ENCODE measurements around the gene NEDD4L.

Gene NEDD4L

DNA sequence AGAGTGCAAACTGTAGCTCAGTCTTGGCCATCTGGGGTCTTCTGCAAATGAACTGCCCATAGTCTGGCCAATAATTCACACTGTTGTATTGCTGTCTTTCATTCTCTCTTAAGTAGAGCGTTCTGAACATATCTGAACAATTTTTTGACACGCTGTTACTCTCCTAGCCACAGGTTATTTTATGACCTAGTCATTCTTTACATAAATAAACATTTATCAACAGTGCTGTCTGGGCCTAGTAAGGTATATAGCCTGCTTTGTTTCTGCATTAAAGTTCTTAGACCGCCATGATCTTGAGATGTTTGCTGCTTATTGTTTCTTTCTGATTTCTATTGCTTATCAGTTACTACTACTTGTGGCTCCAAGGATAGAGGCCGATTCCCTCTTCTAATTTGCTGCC lies 226.4 kb downstream of the NEDD4L start:
- DNase-seq, result no peak
- no peak overlapping the region for H3K27ac ChIP-seq
- H3K36me3 ChIP-seq, result no peaks in the 10 kb centered on the region
- no peaks in the 10 kb centered on the region for H3K9me3 ChIP-seq (ENCODE audit: severe bottlenecking)
- H3K4me3 ChIP-seq (ENCODE audit: low read depth, low read length), result no peak overlapping the region
- TF ChIP-seq, protein P1, sequence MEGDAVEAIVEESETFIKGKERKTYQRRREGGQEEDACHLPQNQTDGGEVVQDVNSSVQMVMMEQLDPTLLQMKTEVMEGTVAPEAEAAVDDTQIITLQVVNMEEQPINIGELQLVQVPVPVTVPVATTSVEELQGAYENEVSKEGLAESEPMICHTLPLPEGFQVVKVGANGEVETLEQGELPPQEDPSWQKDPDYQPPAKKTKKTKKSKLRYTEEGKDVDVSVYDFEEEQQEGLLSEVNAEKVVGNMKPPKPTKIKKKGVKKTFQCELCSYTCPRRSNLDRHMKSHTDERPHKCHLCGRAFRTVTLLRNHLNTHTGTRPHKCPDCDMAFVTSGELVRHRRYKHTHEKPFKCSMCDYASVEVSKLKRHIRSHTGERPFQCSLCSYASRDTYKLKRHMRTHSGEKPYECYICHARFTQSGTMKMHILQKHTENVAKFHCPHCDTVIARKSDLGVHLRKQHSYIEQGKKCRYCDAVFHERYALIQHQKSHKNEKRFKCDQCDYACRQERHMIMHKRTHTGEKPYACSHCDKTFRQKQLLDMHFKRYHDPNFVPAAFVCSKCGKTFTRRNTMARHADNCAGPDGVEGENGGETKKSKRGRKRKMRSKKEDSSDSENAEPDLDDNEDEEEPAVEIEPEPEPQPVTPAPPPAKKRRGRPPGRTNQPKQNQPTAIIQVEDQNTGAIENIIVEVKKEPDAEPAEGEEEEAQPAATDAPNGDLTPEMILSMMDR (IDR thresholded peaks at IDR 0.05; ENCODE audit: low read depth, low read length), result no peak
- H3K27me3 ChIP-seq (ENCODE audit: insufficient read depth, low read depth, severe bottlenecking), result no peaks in the 10 kb centered on the region

DNA sequence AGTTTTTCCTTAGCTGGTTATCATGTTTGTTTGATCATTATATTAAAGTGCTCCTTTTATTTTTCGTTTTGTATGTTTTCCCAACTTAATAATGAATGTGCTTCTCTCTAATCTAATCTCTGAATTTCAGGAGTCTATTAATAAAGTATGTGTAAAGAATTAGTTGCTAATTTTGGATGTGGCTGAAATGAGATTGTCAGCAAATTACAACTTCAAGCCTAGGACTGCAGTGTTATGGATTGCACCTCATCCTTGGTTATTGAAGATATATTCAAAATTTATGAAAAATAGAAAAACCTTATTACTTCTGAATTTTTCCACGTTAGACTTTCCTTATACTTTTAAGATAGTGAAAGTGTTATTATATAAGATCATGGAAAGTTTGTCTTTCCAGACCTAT lies 227.7 kb downstream of the NEDD4L start:
- H3K9me3 ChIP-seq (ENCODE audit: severe bottlenecking), result no peaks in the 10 kb centered on the region
- no peaks in the 10 kb centered on the region for H3K36me3 ChIP-seq
- no peak overlapping the region for H3K27ac ChIP-seq
- no peaks in the 10 kb centered on the region for H3K27me3 ChIP-seq (ENCODE audit: insufficient read depth, low read depth, severe bottlenecking)
- H3K4me3 ChIP-seq (ENCODE audit: low read depth, low read length), result no peak overlapping the region
- TF ChIP-seq, protein P1 (IDR thresholded peaks at IDR 0.05; ENCODE audit: low read depth, low read length), result no peak
- no peak for DNase-seq

DNA sequence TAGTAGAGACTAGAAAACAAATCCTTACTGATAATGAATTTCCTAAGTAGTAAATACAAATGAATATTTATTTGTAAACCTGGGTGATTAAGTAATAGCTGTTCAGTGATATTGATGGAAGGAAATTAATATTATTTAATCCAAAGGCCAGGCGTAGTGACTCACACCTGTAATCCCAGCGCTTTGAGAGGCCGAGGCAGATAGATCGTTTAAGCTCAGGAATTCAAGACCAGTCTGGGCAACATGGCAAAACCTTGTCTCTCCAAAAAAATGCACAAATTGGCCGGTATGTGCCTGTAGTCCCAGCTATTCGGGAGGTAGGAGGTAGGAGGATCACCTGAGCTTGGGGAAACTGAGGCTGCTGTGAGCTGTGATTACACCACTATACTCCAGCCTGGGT lies 228.2 kb downstream of the NEDD4L start:
- no peak for DNase-seq
- no peak overlapping the region for H3K4me3 ChIP-seq (ENCODE audit: low read depth, low read length)
- no peak overlapping the region for H3K27ac ChIP-seq
- H3K36me3 ChIP-seq, result no peaks in the 10 kb centered on the region
- H3K9me3 ChIP-seq (ENCODE audit: severe bottlenecking), result no peaks in the 10 kb centered on the region
- TF ChIP-seq, protein P1 (IDR thresholded peaks at IDR 0.05; ENCODE audit: low read depth, low read length), result no peak
- no peaks in the 10 kb centered on the region for H3K27me3 ChIP-seq (ENCODE audit: insufficient read depth, low read depth, severe bottlenecking)

DNA sequence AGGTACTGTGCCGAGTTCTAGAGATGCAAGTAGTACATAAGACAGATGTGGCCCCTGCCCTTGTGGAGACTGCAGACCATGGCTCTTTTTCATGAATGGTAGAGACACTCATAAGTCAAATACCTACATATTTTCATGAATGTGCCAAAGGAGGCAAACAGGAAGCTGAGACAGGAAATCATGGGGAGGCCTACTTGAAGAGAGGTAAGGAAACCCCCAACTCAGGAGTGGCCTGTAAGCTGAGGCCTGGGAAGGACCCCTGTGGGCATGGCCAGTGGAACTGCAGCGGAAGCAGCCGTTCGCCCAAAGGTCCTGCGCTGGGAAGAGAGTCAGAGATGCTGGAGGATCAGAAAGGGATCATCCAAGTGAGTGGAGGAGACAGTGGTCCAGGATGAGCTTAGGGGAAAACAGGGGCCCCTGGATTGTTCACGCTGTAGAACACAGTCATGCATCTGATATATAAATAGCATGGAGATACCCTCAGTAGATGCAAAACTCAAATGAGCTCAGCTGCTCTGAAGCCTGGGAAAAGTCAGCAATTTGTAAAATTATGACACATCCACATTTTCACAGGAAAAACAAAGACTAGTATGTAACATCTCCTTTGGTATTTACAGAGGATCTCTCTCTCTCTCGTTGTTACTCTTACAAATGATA lies 228.9 kb downstream of the NEDD4L start:
- TF ChIP-seq, protein P1 (IDR thresholded peaks at IDR 0.05; ENCODE audit: low read depth, low read length), result no peak
- Histone ChIP-seq H3K27ac (no peak overlapping the region), H3K36me3 (no peaks in the 10 kb centered on the region), H3K27me3 (ENCODE audit: insufficient read depth, low read depth, severe bottlenecking) (no peaks in the 10 kb centered on the region), H3K4me3 (ENCODE audit: low read depth, low read length) (no peak overlapping the region), H3K9me3 (ENCODE audit: severe bottlenecking) (no peaks in the 10 kb centered on the region)
- DNase-seq, result no peak

DNA sequence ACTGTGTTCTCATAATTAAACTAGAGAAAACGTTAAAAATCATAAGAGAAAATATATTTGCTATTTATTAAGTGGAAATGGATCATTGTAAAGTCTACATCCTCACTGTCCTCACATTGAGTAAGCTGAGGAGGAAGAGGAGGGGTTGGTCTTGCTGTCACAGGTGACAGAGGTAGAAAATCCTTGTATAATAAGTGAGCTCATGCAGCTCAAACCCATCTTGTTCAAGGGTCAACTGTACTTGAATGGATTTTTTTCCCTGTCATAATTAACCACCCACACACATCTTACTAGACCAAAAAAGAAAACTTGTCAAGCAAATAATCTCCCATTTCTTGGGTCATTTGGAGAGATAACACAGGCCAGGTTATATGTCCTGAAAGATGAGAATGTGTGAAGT lies 231.2 kb downstream of the NEDD4L start:
- no peaks in the 10 kb centered on the region for H3K9me3 ChIP-seq (ENCODE audit: severe bottlenecking)
- H3K4me3 ChIP-seq (ENCODE audit: low read depth, low read length), result no peak overlapping the region
- H3K27ac ChIP-seq, result no peak overlapping the region
- H3K36me3 ChIP-seq, result no peaks in the 10 kb centered on the region
- TF ChIP-seq, protein P1 (IDR thresholded peaks at IDR 0.05; ENCODE audit: low read depth, low read length), result no peak
- DNase-seq, result no peak
- no peaks in the 10 kb centered on the region for H3K27me3 ChIP-seq (ENCODE audit: insufficient read depth, low read depth, severe bottlenecking)

All from WERI-Rb-1 (cell line).